Esophagus (tissue), 2 donors: Measurements from ENCODE around the gene PHETA2. TPM values are rescaled to one million over a fixed set of nuclear protein-coding genes. Genes with fewer than 3 reads are reported as not detected.

Experiments used
- H3K27ac ChIP-seq, 2 donors: one replicate each; pipeline ENCODE4 v1.5.1; 2013; ENCODE audit warnings: low read depth in 2 of 2, mild to moderate bottlenecking in 2 of 2, inconsistent platforms in 1 of 2, low read length in 1 of 2, moderate library complexity in 1 of 2
- H3K27me3 ChIP-seq, 2 donors: one replicate each; pipeline ENCODE4 v1.6.1; 2013; ENCODE audit warnings: low read length in 2 of 2, control low read depth in 1 of 2, mild to moderate bottlenecking in 1 of 2; ENCODE audit not compliant: insufficient read depth in 2 of 2, control insufficient read depth in 1 of 2
- H3K36me3 ChIP-seq, 2 donors: one replicate each; pipeline ENCODE4 v1.6.1; 2013; ENCODE audit warnings: low read length in 1 of 2; ENCODE audit not compliant: control insufficient read depth in 2 of 2, insufficient read depth in 2 of 2
- H3K4me1 ChIP-seq, 2 donors: one replicate each; pipeline ENCODE4 v1.6.1; 2013; ENCODE audit warnings: low read length in 1 of 2; ENCODE audit not compliant: control insufficient read depth in 2 of 2, insufficient read depth in 2 of 2
- H3K4me3 ChIP-seq, 2 donors: one replicate each; pipeline ENCODE4 v1.5.1; 2013; ENCODE audit warnings: low read length in 2 of 2, mild to moderate bottlenecking in 2 of 2, low read depth in 1 of 2, moderate library complexity in 1 of 2
- H3K9me3 ChIP-seq, 2 donors: one replicate each; pipeline ENCODE4 v1.6.1; 2013; ENCODE audit warnings: mild to moderate bottlenecking in 2 of 2, low read depth in 1 of 2, low read length in 1 of 2, moderate library complexity in 1 of 2; ENCODE audit not compliant: control insufficient read depth in 2 of 2, insufficient read depth in 1 of 2
- WGBS, 2 donors: extraction: QIAGEN DNeasy Blood & Tissue Kit; methylation state at CpG; one replicate each; pipeline ENCODE4 v1.1.7; 2013; 5-methylcytosine and 5-hydroxymethylcytosine counted together
- polyA plus RNA-seq, 2 donors: library from polyadenylated mRNA; stranded (reverse); fragments of 200-250 nt; gene quantifications; one replicate each; pipeline ENCODE4 v1.2.3, GENCODE V29; 2013
- donor health status: healthy with polysubstance abuse.
- donor health status: Bipolar disorder and iron deficiency.

PHETA2 gene
- polyA plus RNA-seq, 2 donors = 6.1 to 10.0 TPM

DNA sequence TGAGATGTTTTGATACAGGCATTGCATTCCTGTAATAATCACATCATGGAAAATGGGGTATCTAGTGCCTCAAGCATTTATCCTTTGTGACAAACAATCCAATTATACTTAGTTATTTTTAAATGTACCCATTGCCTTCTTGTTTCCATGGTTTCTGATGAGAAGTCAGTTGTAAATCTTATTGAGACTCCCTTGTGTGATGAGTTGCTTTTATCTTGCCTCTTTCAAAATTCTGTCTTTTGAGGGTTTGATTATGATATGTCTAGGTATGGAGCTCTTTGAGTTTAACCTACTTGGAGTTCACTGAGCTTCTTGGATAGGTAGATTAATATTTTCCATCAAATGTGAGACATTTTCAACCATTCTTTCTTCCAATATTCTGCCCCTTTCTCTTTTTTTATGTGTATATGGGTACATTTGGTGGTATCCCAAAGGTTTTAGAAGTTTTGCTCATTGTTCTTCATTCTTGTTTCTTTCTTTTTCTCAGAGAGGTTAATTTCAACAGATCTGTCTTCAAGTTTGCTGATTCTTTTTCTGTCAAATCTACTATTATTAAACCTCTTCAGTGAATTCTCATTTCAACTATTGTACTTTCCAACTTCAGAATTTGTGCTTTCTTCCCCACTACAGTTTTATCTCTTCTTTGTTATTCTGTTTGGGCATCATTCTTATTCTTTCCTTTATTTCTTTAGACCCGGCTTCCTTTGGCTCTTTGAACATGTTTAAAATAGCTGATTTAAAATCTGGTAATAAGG is 17.1 kb upstream of the PHETA2 start:
- Histone ChIP-seq H3K27ac (no peak overlapping the region), H3K36me3 (peaks cover 9 to 16% of the 10 kb centered on the region in 2 donors), H3K9me3 (no peaks in the 10 kb centered on the region), H3K4me3 (no peak overlapping the region), H3K27me3 (no peaks in the 10 kb centered on the region), H3K4me1 (no peaks in the 10 kb centered on the region)
- 95 to 99% methylated on average over 1 of the region's 1 CpG for WGBS, 2 donors

DNA sequence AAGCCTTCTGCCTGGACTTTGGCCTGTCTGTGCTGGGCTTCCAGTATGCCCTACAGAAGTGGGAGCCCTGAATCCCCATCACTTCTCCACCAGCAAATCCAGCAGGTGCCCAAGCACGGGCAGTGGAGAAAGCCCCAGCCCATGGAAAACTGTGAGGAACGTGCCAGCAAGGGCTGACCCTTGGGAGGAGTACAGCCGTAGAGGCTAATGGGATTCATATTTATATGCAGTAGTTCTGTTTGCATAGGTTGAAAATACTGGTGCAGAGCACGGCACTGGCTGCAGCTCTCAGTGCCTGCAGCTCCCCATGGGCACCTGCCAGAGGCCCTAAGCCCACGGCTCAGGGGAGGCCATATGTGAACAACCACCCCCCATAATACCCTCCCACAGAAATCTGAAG is 13.6 kb upstream of the PHETA2 start:
- no peak overlapping the region for H3K27ac ChIP-seq
- peaks cover 9 to 32% of the 10 kb centered on the region in 2 donors for H3K36me3 ChIP-seq
- no peaks in the 10 kb centered on the region for H3K4me1 ChIP-seq
- 96 to 97% methylated on average over 5 of the region's 5 CpGs for WGBS, 2 donors
- no peak overlapping the region for H3K4me3 ChIP-seq
- H3K27me3 ChIP-seq = no peaks in the 10 kb centered on the region
- no peaks in the 10 kb centered on the region for H3K9me3 ChIP-seq

DNA sequence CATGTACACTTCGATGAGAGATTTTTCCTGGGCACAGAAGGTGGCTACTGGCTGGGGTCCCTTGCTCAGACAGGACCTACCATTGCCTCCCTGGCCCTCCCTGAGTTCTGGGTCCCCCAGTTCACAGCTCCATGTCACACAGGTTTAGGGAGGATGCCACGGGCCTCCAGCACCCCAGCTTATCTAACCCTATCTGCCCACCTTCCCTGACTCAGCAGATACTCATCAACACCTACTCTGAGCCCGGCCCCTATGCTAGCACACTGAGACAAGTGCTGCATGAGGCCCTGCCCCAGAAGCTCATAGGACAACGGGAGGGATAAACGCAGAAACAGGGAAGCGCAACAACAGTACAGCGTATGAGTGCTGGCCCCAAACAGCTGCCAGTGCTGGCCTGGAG is 13.0 kb upstream of the PHETA2 start:
- Histone ChIP-seq H3K27ac (no peak overlapping the region), H3K36me3 (peaks cover 12 to 37% of the 10 kb centered on the region in 2 donors)
- 94 to 95% methylated on average over 7 of the region's 7 CpGs for WGBS, 2 donors

DNA sequence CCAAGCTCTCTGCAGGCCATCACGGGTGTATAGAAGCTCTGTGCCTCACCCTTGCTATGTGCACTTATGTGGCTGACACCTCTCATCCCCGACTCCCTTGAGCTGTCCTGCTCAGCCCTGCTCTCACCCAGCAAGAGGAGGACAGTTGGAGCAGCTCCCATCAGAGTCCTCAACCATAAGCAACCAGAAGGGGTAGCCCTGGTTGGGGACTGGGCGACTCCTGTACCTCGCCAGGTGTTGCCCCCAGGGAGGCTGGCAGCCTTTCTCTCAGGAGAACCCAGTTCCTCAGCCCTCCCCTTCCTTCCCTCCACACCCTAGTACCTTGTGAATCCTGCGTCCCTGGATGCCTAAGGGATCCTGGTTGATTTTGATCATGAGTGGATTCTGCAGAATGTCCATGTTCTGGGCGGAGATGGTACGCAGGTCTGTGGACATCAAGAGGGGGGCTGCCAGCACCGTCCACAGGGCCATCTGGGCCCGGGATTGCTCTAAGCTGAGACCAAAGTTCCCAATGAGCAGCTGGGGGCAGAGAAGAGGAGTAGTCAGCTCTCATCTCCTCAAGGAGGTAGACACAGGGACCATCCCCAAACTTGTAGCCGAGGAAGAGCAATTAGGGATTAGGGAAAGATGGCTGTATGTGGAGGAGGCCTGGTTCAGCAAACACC is 11.4 kb upstream of the PHETA2 start:
- Histone ChIP-seq H3K9me3 (no peaks in the 10 kb centered on the region), H3K27me3 (no peaks in the 10 kb centered on the region), H3K36me3 (peaks cover 12 to 48% of the 10 kb centered on the region in 2 donors), H3K4me1 (no peaks in the 10 kb centered on the region), H3K27ac (no peak overlapping the region), H3K4me3 (no peak overlapping the region)
- 94 to 95% methylated on average over 10 of the region's 10 CpGs for WGBS, 2 donors

More for the DNA sequence above, 13.0 kb upstream of the PHETA2 start:
- Histone ChIP-seq H3K4me3 (no peak overlapping the region), H3K9me3 (no peaks in the 10 kb centered on the region), H3K4me1 (no peaks in the 10 kb centered on the region), H3K27me3 (no peaks in the 10 kb centered on the region)

DNA sequence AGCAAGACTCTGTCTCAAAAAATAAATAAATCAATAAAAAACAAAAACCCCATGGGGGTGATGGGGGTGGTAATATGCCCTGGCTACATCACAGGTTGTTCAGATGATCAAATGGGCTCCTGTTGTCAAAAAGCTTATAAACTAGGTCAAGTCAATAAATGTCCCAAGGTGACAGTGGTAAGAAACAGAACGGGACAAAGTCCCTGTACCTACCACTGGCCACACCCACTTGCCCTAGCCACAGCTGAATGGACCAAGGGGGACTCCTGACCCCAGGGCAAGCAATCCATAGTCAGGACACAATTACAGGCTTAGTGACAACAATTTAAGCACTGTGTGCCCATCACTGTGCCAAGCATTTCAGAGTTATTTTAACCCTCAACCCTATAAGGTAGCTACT is 9.4 kb upstream of the PHETA2 start:
- Histone ChIP-seq H3K27me3 (no peaks in the 10 kb centered on the region), H3K4me3 (no peak overlapping the region), H3K9me3 (no peaks in the 10 kb centered on the region), H3K4me1 (peaks cover 0 to under 1% of the 10 kb centered on the region in 2 donors), H3K36me3 (peaks cover 9 to 54% of the 10 kb centered on the region in 2 donors), H3K27ac (no peak overlapping the region)
- WGBS, 2 donors = 88 to 98% methylated on average over 1 of the region's 1 CpG

DNA sequence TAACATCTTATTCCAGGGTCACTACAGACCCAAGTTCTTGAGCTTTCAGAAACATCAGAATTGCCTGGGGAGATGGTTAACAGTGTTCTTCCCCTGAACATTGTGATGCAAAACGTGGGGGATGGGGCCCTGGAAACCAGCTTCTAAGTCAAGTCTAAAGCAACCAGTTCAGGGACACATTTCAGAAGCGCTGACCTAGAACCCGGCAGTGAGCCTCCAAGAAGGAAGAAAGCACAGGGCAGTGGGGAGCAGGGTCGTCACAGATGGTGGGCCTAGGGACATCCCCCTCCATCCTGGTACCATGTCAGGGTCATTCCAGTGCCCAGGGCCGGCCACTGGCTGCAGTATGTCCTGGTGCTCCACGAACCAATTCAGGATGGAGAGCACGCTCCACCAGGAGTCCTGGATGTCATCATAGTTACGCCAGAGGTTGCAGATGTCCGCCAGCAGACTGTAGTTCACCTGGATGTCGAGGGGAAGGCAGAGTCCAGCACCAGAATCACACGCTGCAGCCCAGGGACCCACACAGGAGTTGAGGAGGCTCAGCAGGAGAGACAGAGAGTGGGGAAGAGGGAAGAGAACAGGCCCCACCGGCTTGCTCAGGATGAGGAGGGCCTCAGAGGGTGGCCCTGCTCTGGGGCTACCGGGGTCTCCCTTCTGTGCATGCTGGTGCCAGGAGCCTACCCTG is 8.5 kb upstream of the PHETA2 start:
- Histone ChIP-seq H3K36me3 (peaks cover 3 to 48% of the 10 kb centered on the region in 2 donors), H3K27ac (no peak overlapping the region), H3K27me3 (no peaks in the 10 kb centered on the region), H3K9me3 (no peaks in the 10 kb centered on the region), H3K4me3 (no peak overlapping the region), H3K4me1 (peaks cover 0 to 3% of the 10 kb centered on the region in 2 donors)
- 87 to 89% methylated on average over 13 of the region's 13 CpGs for WGBS, 2 donors

DNA sequence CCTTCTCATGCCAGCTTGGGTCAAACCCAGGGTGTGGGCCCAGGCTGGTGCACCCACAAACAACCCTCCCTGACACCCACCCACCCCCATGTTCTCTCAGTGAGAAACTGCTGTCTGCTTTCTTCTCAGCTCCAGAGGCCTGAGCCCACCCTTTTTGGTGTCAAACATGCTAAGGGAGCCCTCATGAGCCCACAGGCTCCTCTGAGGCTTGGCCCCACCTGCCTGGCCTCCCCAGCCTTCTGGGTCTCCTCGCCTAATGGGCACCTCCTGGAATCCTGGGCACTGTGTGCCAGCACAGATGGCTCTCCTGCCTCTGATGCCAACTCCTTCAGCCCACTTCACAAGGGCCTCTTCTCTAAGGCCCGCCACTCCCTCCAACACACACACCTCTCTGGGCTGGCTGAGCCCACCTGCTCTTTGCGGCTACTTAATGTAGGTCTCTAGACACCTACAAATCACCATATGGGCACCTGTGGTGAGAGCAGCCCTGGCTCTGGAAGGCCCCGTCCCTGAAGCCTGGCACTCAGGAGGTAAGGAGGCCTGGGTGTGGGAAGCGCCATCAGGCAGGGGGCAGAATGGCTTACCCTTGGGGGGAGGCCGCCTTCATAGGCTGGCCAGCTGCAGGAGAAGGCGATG is 7.8 kb upstream of the PHETA2 start:
- Histone ChIP-seq H3K36me3 (peaks cover 3 to 42% of the 10 kb centered on the region in 2 donors), H3K9me3 (no peaks in the 10 kb centered on the region), H3K4me3 (no peak overlapping the region), H3K27me3 (no peaks in the 10 kb centered on the region), H3K27ac (no peak overlapping the region), H3K4me1 (peaks cover 0 to 3% of the 10 kb centered on the region in 2 donors)
- WGBS, 2 donors = 95 to 98% methylated on average over 7 of the region's 7 CpGs

DNA sequence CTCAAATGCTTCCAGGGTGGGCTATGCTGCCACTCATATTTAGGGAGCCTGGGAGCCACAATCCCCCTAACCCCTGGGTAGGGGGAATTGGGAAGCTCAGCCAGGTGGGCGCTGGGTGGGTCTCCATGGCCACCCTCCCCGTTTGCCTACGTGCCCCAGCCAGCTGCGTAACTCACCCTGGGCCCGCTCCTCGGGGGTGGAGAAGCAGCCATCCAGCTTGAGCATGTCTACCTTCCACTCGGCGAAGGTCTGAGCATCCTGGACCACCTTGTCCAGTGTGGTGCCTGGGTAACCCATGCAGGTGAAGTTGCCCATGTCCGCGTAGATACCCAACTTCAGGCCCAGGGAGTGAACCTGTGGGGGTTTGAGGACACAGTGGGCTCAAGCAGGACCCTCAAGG is 7.1 kb upstream of the PHETA2 start:
- peaks cover 0 to 3% of the 10 kb centered on the region in 2 donors for H3K4me1 ChIP-seq
- H3K27ac ChIP-seq = no peak overlapping the region
- no peaks in the 10 kb centered on the region for H3K9me3 ChIP-seq
- 95% methylated on average over 10 of the region's 10 CpGs for WGBS, 2 donors
- H3K36me3 ChIP-seq = peaks cover 3 to 41% of the 10 kb centered on the region in 2 donors
- no peaks in the 10 kb centered on the region for H3K27me3 ChIP-seq
- no peak overlapping the region for H3K4me3 ChIP-seq

DNA sequence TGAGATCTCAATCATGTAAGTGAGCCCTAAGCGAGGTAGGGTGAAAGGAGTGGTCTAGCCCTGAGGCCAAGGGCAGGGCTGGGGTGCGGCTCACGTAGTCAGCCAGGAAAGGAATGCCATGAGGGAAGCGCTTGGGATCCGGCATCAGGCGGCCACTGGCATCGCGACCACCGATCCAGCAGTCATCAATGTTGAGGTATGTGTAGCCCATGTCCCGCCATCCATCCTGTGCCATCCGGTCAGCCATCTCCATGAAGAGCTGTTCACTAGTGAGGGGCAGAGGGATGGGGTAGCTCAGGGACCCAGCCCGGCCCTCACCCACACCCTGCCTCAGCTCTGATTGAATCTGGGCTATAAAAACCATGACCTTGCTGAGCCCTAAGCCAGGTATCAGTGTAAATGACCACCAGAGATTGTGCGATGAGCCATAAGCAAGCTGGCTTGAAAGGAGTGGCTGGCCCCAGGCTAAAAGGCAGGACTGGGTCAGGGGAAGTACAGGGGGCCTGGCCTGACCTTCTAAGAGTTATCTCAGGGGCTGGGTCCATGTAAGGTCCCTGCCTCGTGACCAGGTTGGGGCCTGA is 6.3 kb upstream of the PHETA2 start:
- no peak overlapping the region for H3K27ac ChIP-seq
- no peaks in the 10 kb centered on the region for H3K27me3 ChIP-seq
- H3K4me3 ChIP-seq = no peak overlapping the region
- H3K4me1 ChIP-seq = peaks cover 0 to 5% of the 10 kb centered on the region in 2 donors
- H3K9me3 ChIP-seq = no peaks in the 10 kb centered on the region
- peaks cover 3 to 36% of the 10 kb centered on the region in 2 donors for H3K36me3 ChIP-seq
- WGBS, 2 donors = 87 to 93% methylated on average over 14 of the region's 14 CpGs
